Activated CD8-positive, alpha-beta memory T cell treated with anti-CD3 and anti-CD28 coated beads for 36 hours (primary cell): Measurements from ENCODE around the gene C21orf58. TPM values are rescaled to one million over a fixed set of nuclear protein-coding genes. Genes with fewer than 3 reads are reported as not detected.
"Not testable (repeated sequence)": the region's sequence is repeated elsewhere in the genome, so short reads cannot be mapped to it uniquely, and the experiment has no call there.

Experiments
- CTCF ChIA-PET: fragments of 350-600 bp; sonication (Branson Sonifier 250); formaldehyde crosslinking; loops from one replicate; lab custom pipeline; 2021; ENCODE audit warnings: antibody characterized with exemption; lab: Charles Lee
- POLR2A ChIA-PET: fragments of 350-600 bp; sonication (Branson Sonifier 250); formaldehyde crosslinking; loops from one replicate; lab custom pipeline; 2021; ENCODE audit warnings: antibody characterized with exemption; lab: Charles Lee
- total RNA-seq, 2 experiments: library from RNA; stranded (reverse); gene quantifications; one replicate each; pipeline ENCODE4 v1.2.3, GENCODE V29; 2021

The C21orf58 gene
- total RNA-seq, 2 experiments from 2014 or later: 21.5 to 21.7 TPM

GRCh38 chr21:46310260-46310659 is 13.4 kb downstream of the C21orf58 start:
- POLR2A ChIA-PET: not testable (repeated sequence)
- CTCF ChIA-PET: interaction anchor here (0.6 kb wide), 1 partner anchor 1427 kb away, joined by 4 read pairs; no protein-coding TSS in a partner anchor

GRCh38 chr21:46308431-46308830 is 15.2 kb downstream of the C21orf58 start:
- ChIA-PET CTCF (interaction anchor here (1.0 kb wide), 1 partner anchor 14 kb away, joined by 3 read pairs; no protein-coding TSS in a partner anchor), POLR2A (no interaction called here)

DNA sequence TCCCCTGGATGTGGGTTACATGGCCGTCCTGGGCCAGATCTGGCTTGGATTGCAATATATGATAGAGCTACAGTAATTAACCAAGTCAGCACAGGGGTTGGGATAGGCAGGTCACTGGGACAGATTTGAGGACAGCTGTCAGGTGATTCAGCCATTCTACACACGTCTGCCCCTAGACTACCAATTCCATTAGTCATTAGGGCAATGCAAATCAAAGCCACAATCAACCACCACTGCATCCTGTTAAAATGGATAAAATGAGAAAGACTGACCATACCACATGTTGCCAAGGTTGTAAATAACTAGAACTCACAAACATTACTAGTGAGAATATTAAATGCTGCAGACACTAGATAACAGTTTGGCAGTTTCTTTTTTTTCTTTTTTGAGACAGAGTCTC is 16.0 kb downstream of the C21orf58 start:
- ChIA-PET POLR2A (no interaction called here), CTCF (interaction anchor here (1.0 kb wide), 1 partner anchor 15 kb away, joined by 3 read pairs; no protein-coding TSS in a partner anchor)

DNA sequence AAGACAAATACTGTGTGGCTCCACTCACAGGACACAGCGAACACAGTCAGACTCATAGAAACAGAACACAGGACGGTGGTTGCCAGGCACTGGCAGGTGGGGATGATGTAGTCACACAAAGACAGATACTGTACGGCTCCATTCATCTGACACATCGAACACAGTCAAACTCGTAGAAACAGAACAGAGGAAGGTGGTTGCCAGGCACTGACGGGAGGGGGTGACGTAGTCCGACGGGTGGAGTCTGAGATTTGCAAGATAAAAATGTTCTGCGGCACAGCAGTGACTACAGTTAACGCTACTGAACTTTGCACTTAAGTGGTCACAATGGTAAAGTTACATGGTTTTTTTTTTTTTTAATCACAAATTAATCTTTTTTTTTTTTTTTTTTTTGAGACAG is 18.7 kb downstream of the C21orf58 start:
- CTCF ChIA-PET: no interaction called here
- POLR2A ChIA-PET: interaction anchor here (0.6 kb wide), 1 partner anchor 10 kb away, joined by 9 read pairs; no protein-coding TSS in a partner anchor

DNA sequence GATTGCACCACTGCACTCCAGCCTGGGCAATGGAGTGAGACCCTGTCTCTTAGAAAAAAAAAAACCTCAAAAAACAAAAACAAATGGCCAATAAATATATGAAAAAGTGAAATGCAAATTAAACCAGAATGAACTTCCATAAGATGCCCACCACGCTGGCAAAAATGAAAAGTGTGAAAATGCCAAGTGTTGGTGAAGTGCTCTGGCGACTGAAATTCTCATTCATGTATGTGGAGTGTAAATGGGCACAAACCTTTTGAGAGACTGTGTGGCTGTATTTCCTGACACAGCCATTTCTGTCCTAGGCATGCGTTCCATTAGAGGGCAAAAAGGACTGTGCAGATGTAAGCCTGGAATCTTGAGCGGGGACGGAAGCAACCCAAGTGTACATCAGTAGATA is 19.2 kb downstream of the C21orf58 start:
- ChIA-PET CTCF (interaction anchor here (0.7 kb wide), 1 partner anchor 152 kb away, joined by 3 read pairs; no protein-coding TSS in a partner anchor), POLR2A (no interaction called here)

- ChIA-PET CTCF (no interaction called here), POLR2A (no interaction called here)
These were observed 21.9 kb downstream of the C21orf58 start for GRCh38 chr21:46301759-46302158.

DNA sequence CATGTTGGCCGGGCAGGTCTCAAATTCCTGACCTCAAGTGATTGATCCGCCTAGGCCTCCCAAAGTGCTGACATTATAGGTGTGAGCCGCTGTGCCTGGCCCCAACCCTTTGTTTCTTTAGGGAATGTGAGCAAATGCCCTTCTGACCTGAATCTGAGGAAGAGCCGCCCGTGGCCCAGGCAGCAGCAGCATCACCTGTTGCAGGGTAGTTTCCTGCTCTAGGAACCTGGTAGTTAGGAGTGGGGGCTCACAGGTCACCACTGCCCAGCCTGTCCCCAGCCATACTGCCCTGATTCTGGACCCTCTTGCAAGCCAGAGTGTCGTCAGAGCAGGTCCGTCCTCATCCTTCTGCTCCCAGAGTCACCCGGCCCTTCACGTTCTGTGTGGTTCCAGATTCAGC is 24.5 kb downstream of the C21orf58 start:
- POLR2A ChIA-PET: no interaction called here
- CTCF ChIA-PET: interaction anchor here (1.0 kb wide), 1 partner anchor 26 kb away, joined by 3 read pairs; no protein-coding TSS in a partner anchor

DNA sequence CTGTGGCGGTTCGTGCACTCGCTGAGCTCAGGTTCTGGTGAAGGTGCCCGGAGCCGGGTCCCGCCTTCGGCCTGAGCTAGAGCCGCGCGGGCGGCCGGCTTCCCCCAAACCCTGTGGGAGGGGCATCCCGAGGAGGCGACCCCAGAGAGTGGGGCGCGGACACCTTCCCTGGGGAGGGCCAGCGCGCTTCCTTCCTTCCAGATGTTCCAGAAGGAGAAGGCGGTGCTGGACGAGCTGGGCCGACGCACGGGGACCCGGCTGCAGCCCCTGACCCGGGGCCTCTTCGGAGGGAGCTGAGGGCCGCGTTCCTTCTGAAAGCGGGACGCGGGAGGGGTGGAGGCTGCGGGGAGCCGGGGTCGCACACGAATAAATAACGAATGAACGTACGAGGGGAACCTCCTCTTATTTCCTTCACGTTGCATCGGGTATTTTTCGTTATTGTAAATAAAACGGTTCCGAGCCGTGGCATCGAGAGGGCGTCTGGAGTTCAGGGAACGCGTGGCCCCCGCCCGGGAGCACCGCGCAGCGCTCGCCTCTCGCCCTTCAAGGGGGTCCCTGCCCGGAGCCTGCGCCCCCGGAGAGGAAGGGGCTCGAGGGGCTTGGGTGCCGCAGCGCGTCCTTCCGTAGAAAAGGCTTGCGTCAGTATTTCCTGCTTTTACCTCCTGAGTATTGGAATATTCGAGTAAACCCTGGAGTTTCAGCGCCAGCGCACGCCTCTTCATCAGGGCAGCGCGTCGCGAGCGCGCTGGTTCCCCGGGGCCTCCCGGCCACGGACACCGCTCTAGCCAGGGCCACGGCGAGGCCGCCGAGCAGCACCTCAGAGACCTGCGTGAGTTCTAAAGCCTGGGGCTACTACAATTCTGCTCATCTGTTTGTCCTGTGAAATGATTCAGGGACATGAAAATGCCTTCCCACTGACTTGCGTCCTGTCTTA is 26.1 kb downstream of the C21orf58 start:
- ChIA-PET POLR2A (interaction anchor here (0.5 kb wide), 1 partner anchor 23 kb away, joined by 5 read pairs; no protein-coding TSS in a partner anchor), CTCF (interaction anchor here (1.6 kb wide), 1 partner anchor 124 kb away, joined by 3 read pairs; no protein-coding TSS in a partner anchor)

- POLR2A ChIA-PET: no interaction called here
- CTCF ChIA-PET: interaction anchor here (0.9 kb wide), 1 partner anchor 24 kb away, joined by 3 read pairs; no protein-coding TSS in a partner anchor
These were observed 27.5 kb downstream of the C21orf58 start for GRCh38 chr21:46295996-46296752.

- ChIA-PET POLR2A (no interaction called here), CTCF (no interaction called here)
These were observed 28.4 kb downstream of the C21orf58 start for GRCh38 chr21:46295177-46295770.

DNA sequence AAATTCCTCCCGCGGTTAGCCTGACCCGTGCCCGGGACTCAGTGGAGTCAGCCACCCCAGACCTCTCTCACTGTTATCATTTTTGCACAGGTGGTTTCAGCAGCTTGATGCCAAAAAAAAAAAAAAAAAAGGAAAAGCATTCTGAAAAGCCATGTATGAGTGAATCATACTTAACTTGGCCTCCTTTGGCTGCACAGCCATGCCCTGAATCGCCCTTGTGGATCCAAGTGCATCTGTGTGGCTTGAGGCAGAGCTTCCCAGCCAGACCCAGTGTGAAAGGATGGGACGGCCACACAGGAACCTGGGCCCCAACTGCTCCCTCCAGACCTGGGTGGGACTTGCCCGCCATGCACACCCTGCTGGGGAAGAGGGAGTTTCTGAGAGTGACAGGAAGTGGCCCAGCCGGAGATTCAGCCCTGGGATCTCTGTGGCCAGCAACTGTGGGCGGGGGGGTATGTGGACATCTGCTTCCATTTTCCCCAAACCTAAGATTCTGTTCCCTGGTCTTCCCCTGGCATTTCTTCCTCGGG is 29.0 kb downstream of the C21orf58 start:
- POLR2A ChIA-PET: interaction anchor here (0.6 kb wide), 1 partner anchor 11 kb away, joined by 9 read pairs; no protein-coding TSS in a partner anchor
- CTCF ChIA-PET: no interaction called here

- CTCF ChIA-PET: no interaction called here
- POLR2A ChIA-PET: no interaction called here
These were observed 32.1 kb downstream of the C21orf58 start for GRCh38 chr21:46291561-46291960.

DNA sequence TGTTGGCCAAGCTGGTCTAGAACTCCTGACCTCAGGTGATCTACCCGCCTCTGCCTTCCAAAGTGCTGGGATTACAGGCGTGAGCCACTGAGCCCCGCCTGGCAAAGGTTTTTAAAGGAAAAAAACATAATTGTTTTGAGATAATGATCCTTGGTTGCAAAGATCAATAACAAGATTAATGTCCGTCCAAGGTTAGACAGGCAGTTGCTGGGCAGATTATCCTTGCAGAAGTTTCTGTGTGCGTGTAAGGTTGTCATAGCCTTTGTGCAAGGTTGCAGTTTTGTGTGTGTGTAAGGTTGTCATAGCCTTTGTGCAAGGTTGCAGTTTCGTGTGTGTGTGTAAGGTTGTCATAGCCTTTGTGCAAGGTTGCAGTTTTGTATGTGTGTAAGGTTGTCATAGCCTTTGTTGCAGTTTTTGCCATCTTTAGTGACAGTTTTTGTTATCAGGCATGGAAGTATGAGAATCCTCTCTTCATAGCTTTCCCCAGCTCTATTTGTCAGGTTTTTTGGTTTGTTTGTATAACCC is 34.0 kb downstream of the C21orf58 start:
- CTCF ChIA-PET: no interaction called here

GRCh38 chr21:46287541-46287940 is 36.1 kb downstream of the C21orf58 start:
- POLR2A ChIA-PET: no interaction called here
- CTCF ChIA-PET: no interaction called here

More for the DNA sequence above, 34.0 kb downstream of the C21orf58 start:
- POLR2A ChIA-PET: no interaction called here

- CTCF ChIA-PET: no interaction called here
- POLR2A ChIA-PET: no interaction called here
These were observed 37.0 kb downstream of the C21orf58 start for GRCh38 chr21:46286648-46287002.

GRCh38 chr21:46285761-46286647 is 37.7 kb downstream of the C21orf58 start, which contains the start of gene YBEY:
YBEY (plus strand) TSS chr21:46286342; CDS start chr21:46286914, 572 bp downstream.
- CTCF ChIA-PET: interaction anchor here (0.6 to 1.3 kb wide), 3 partner anchors 11 to 1792 kb away, joined by 3 read pairs; no protein-coding TSS in a partner anchor
- POLR2A ChIA-PET: no interaction called here

- CTCF ChIA-PET: interaction anchor here (0.7 to 1.8 kb wide), 6 partner anchors 10 to 312 kb away, joined by 3 to 6 read pairs (median 3); no protein-coding TSS in a partner anchor
- POLR2A ChIA-PET: interaction anchor here (0.7 kb wide), 2 partner anchors 9 to 43 kb away, joined by 3 to 4 read pairs; no protein-coding TSS in a partner anchor
These were observed 38.4 kb downstream of the C21orf58 start, which contains the start of gene MCM3AP for GRCh38 chr21:46285206-46285661. MCM3AP (minus strand) TSS chr21:46285611; CDS start chr21:46285286, 325 bp downstream.
